ENCODE results near the gene RASSF1. TPM values are rescaled to one million over a fixed set of nuclear protein-coding genes. Genes with fewer than 3 reads are reported as not detected.
A peak's percentile ranks its signal among the peaks of the same experiment; 100 is the strongest.

The RASSF1 gene
- total RNA-seq, 1 experiment from 2014 or later = 14.7 TPM

- peaks cover 14% of the 10 kb centered on the region for H3K36me3 Mint-ChIP-seq (ENCODE audit: insufficient read depth, unreplicated experiment)
- no peaks in the 10 kb centered on the region for H3K4me1 Mint-ChIP-seq (ENCODE audit: low read depth, unreplicated experiment)
- no peak for TF ChIP-seq CTCF (IDR thresholded peaks at IDR 0.05; ENCODE audit: unreplicated experiment)
- H3K4me3 Mint-ChIP-seq (ENCODE audit: low read depth, unreplicated experiment) = peak overlapping the region; percentile 64
- H3K27ac Mint-ChIP-seq (ENCODE audit: unreplicated experiment) = no peak overlapping the region
- H3K9me3 Mint-ChIP-seq (ENCODE audit: low read depth, unreplicated experiment) = no peaks in the 10 kb centered on the region
- CTCF ChIA-PET = interaction anchor here (0.6 kb wide), 1 partner anchor 187 kb away, joined by 3 read pairs; no protein-coding TSS in a partner anchor
- no peak for DNase-seq
- intact Hi-C loops (cut with micrococcal nuclease; ENCODE audit: unreplicated experiment) = no loop called here
- no TSS peak for BruUV-seq (replicated peaks)
- peaks cover 32% of the 10 kb centered on the region for H3K27me3 Mint-ChIP-seq (ENCODE audit: unreplicated experiment)
These were observed 24.0 kb upstream of the RASSF1 start for GRCh38 chr3:50364573-50365079.

GRCh38 chr3:50359760-50360110 lies 19.1 kb upstream of the RASSF1 start:
- Mint-ChIP-seq H3K4me1 (ENCODE audit: low read depth, unreplicated experiment) (peaks cover 10% of the 10 kb centered on the region), H3K4me3 (ENCODE audit: low read depth, unreplicated experiment) (peak overlapping the region; percentile 96), H3K9me3 (ENCODE audit: low read depth, unreplicated experiment) (no peaks in the 10 kb centered on the region), H3K27ac (ENCODE audit: unreplicated experiment) (peak overlapping the region; percentile 92), H3K27me3 (ENCODE audit: unreplicated experiment) (peaks cover 16% of the 10 kb centered on the region), H3K36me3 (ENCODE audit: insufficient read depth, unreplicated experiment) (peaks cover 20% of the 10 kb centered on the region)
- intact Hi-C loops (cut with micrococcal nuclease; ENCODE audit: unreplicated experiment) = no loop called here
- TF ChIP-seq CTCF (IDR thresholded peaks at IDR 0.05; ENCODE audit: unreplicated experiment) = no peak
- no TSS peak for BruUV-seq (replicated peaks)
- no peak for DNase-seq
- CTCF ChIA-PET = no interaction called here

GRCh38 chr3:50358911-50359759 lies 18.5 kb upstream of the RASSF1 start, which contains the start of gene TMEM115:
Gene TMEM115, minus strand, starts transcription at chr3:50359521. Its CDS starts 458 bp downstream, at chr3:50359063.
- Mint-ChIP-seq H3K27ac (ENCODE audit: unreplicated experiment) (peak within 1 kb of the TSS; percentile 92), H3K9me3 (ENCODE audit: low read depth, unreplicated experiment) (no peaks in the 10 kb centered on the region), H3K4me3 (ENCODE audit: low read depth, unreplicated experiment) (peak within 1 kb of the TSS; percentile 96), H3K4me1 (ENCODE audit: low read depth, unreplicated experiment) (peaks cover 10% of the 10 kb centered on the region), H3K27me3 (ENCODE audit: unreplicated experiment) (peaks cover 15% of the 10 kb centered on the region), H3K36me3 (ENCODE audit: insufficient read depth, unreplicated experiment) (peaks cover 25% of the 10 kb centered on the region)
- peak; percentile 94 for DNase-seq
- CTCF ChIA-PET = no interaction called here
- no TSS peak for BruUV-seq (replicated peaks)
- intact Hi-C loops (cut with micrococcal nuclease; ENCODE audit: unreplicated experiment) = no loop called here
- no peak for TF ChIP-seq CTCF (IDR thresholded peaks at IDR 0.05; ENCODE audit: unreplicated experiment)

GRCh38 chr3:50358355-50358910 lies 17.8 kb upstream of the RASSF1 start:
- TF ChIP-seq CTCF (IDR thresholded peaks at IDR 0.05; ENCODE audit: unreplicated experiment) = no peak
- Mint-ChIP-seq H3K27me3 (ENCODE audit: unreplicated experiment) (peaks cover 8% of the 10 kb centered on the region), H3K4me1 (ENCODE audit: low read depth, unreplicated experiment) (peaks cover 10% of the 10 kb centered on the region), H3K4me3 (ENCODE audit: low read depth, unreplicated experiment) (peak overlapping the region; percentile 96), H3K36me3 (ENCODE audit: insufficient read depth, unreplicated experiment) (peaks cover 28% of the 10 kb centered on the region), H3K9me3 (ENCODE audit: low read depth, unreplicated experiment) (no peaks in the 10 kb centered on the region), H3K27ac (ENCODE audit: unreplicated experiment) (peak overlapping the region; percentile 89)
- intact Hi-C loops (cut with micrococcal nuclease; ENCODE audit: unreplicated experiment) = no loop called here
- DNase-seq = no peak
- CTCF ChIA-PET = no interaction called here
- BruUV-seq (replicated peaks) = no TSS peak
